Activated gamma-delta T cell (primary cell): ENCODE data around the gene TMEM132C.
"Not testable (repeated sequence)": the region's sequence is repeated elsewhere in the genome, so short reads cannot be mapped to it uniquely, and the experiment has no call there.

Experiments
- DNase-seq: peaks from one replicate; lab custom pipeline; 2025; lab: John Stamatoyannopoulos, UW
- total RNA-seq, 2 donors: gene quantifications; one replicate each; lab custom pipeline; 2026; lab: John Stamatoyannopoulos, UW

Gene TMEM132C
- 0.41 to 1.1 reads per million in 2 donors for total RNA-seq

- no peak for DNase-seq
Observed at GRCh38 chr12:128267131-128267622, at the start of gene TMEM132C. TMEM132C (plus strand) TSS chr12:128267170; CDS start chr12:128267403, 233 bp downstream.

- DNase-seq: no peak
Observed at GRCh38 chr12:128224226-128224625, 42.7 kb upstream of the TMEM132C start.

- DNase-seq: no peak
Observed at GRCh38 chr12:128228581-128228980, 38.4 kb upstream of the TMEM132C start.

GRCh38 chr12:128235635-128236417 lies 31.1 kb upstream of the TMEM132C start:
- DNase-seq: no peak

GRCh38 chr12:128236525-128236924 lies 30.4 kb upstream of the TMEM132C start:
- no peak for DNase-seq

GRCh38 chr12:128240745-128241144 lies 26.2 kb upstream of the TMEM132C start:
- no peak for DNase-seq

- no peak for DNase-seq
Observed at GRCh38 chr12:128245121-128245520, 21.8 kb upstream of the TMEM132C start.

GRCh38 chr12:128245905-128246304 lies 21.1 kb upstream of the TMEM132C start:
- DNase-seq: no peak

GRCh38 chr12:128250096-128250495 lies 16.9 kb upstream of the TMEM132C start:
- DNase-seq: no peak

GRCh38 chr12:128253829-128254228 lies 13.1 kb upstream of the TMEM132C start:
- not testable (repeated sequence) for DNase-seq

GRCh38 chr12:128258866-128259555 lies 8.0 kb upstream of the TMEM132C start:
- no peak for DNase-seq

GRCh38 chr12:128259556-128260070 lies 7.4 kb upstream of the TMEM132C start:
- DNase-seq: no peak

- DNase-seq: no peak
Observed at GRCh38 chr12:128261757-128262156, 5.2 kb upstream of the TMEM132C start.

GRCh38 chr12:128265566-128265965 lies 1.4 kb upstream of the TMEM132C start:
- DNase-seq: no peak

- DNase-seq: no peak
Observed at GRCh38 chr12:128266086-128266485, 884 bp upstream of the TMEM132C start.

- DNase-seq: no peak
Observed at GRCh38 chr12:128266541-128267130, 334 bp upstream of the TMEM132C start.

GRCh38 chr12:128267651-128268378 lies 845 bp downstream of the TMEM132C start:
- no peak for DNase-seq

- DNase-seq: no peak
Observed at GRCh38 chr12:128268379-128268995, 1.5 kb downstream of the TMEM132C start.

- DNase-seq: no peak
Observed at GRCh38 chr12:128269181-128269591, 2.2 kb downstream of the TMEM132C start.

GRCh38 chr12:128276471-128276870 lies 9.5 kb downstream of the TMEM132C start:
- no peak for DNase-seq

- DNase-seq: no peak
Observed at GRCh38 chr12:128286970-128287369, 20.0 kb downstream of the TMEM132C start.
